ENCODE measurements around the gene GID8.

GID8 gene

GRCh38 chr20:62910217-62910766 is 27.7 kb upstream of the GID8 start:
- peaks cover 23% of the 10 kb centered on the region; the same call in 1 of the 2 replicates for H3K36me3 ChIP-seq (ENCODE audit: low read length)
- H3F3A ChIP-seq (ENCODE audit: insufficient read depth), result no peaks in the 10 kb centered on the region
- no peak overlapping the region for H3K4me2 ChIP-seq (ENCODE audit: low read depth, low read length, poor library complexity, severe bottlenecking)
- H4K20me1 ChIP-seq (ENCODE audit: low read depth, low read length), result peaks cover 22% of the 10 kb centered on the region
- no peak overlapping the region for H3K27ac ChIP-seq (ENCODE audit: low read depth, low read length)
- no peak for TF ChIP-seq EZH2phosphoT487 (conservative IDR thresholded peaks at IDR 0.05; ENCODE audit: low read length)
- no peak for TF ChIP-seq CTCF (IDR thresholded peaks at IDR 0.05; ENCODE audit: insufficient read depth, low read length, poor library complexity, severe bottlenecking)
- no peak overlapping the region for H3K9ac ChIP-seq (ENCODE audit: low read length)
- H3K79me2 ChIP-seq (ENCODE audit: insufficient read depth, low read length), result peaks cover 66% of the 10 kb centered on the region
- H2AFZ ChIP-seq (ENCODE audit: low read depth, low read length, severe bottlenecking), result no peak overlapping the region
- no peaks in the 10 kb centered on the region for H3K9me3 ChIP-seq (ENCODE audit: insufficient read depth, low read length)
- H3K9me2 ChIP-seq (replicated peaks; ENCODE audit: insufficient read depth, low read length), result no peaks in the 10 kb centered on the region
- H3K4me3 ChIP-seq (ENCODE audit: insufficient read depth, low read length, poor library complexity, severe bottlenecking), result no peak overlapping the region
- no peaks in the 10 kb centered on the region for H3K27me3 ChIP-seq (ENCODE audit: low read length)

GRCh38 chr20:62910777-62911497 is 27.0 kb upstream of the GID8 start:
- no peak overlapping the region for H3K27ac ChIP-seq (ENCODE audit: low read depth, low read length)
- H4K20me1 ChIP-seq (ENCODE audit: low read depth, low read length), result peaks cover 29% of the 10 kb centered on the region

GRCh38 chr20:62911701-62912280 is 26.2 kb upstream of the GID8 start:
- no peaks in the 10 kb centered on the region for H3K27me3 ChIP-seq (ENCODE audit: low read length)
- H3K27ac ChIP-seq (ENCODE audit: low read depth, low read length), result no peak overlapping the region
- peaks cover 36% of the 10 kb centered on the region for H4K20me1 ChIP-seq (ENCODE audit: low read depth, low read length)
- no peak overlapping the region for H2AFZ ChIP-seq (ENCODE audit: low read depth, low read length, severe bottlenecking)
- peaks cover 81% of the 10 kb centered on the region for H3K79me2 ChIP-seq (ENCODE audit: insufficient read depth, low read length)
- no peaks in the 10 kb centered on the region for H3F3A ChIP-seq (ENCODE audit: insufficient read depth)
- H3K9ac ChIP-seq (ENCODE audit: low read length), result no peak overlapping the region
- no peaks in the 10 kb centered on the region for H3K9me2 ChIP-seq (replicated peaks; ENCODE audit: insufficient read depth, low read length)
- H3K4me3 ChIP-seq (ENCODE audit: insufficient read depth, low read length, poor library complexity, severe bottlenecking), result no peak overlapping the region
- H3K9me3 ChIP-seq (ENCODE audit: insufficient read depth, low read length), result no peaks in the 10 kb centered on the region
- TF ChIP-seq EZH2phosphoT487 (conservative IDR thresholded peaks at IDR 0.05; ENCODE audit: low read length) (no peak), CTCF (IDR thresholded peaks at IDR 0.05; ENCODE audit: insufficient read depth, low read length, poor library complexity, severe bottlenecking) (no peak)
- peaks cover 22% of the 10 kb centered on the region; the same call in 1 of the 2 replicates for H3K36me3 ChIP-seq (ENCODE audit: low read length)
- no peak overlapping the region for H3K4me2 ChIP-seq (ENCODE audit: low read depth, low read length, poor library complexity, severe bottlenecking)

More at GRCh38 chr20:62910777-62911497, 27.0 kb upstream of the GID8 start:
- H3K36me3 ChIP-seq (ENCODE audit: low read length), result peaks cover 26% of the 10 kb centered on the region; the same call in 1 of the 2 replicates
- peaks cover 72% of the 10 kb centered on the region for H3K79me2 ChIP-seq (ENCODE audit: insufficient read depth, low read length)
- no peaks in the 10 kb centered on the region for H3K9me2 ChIP-seq (replicated peaks; ENCODE audit: insufficient read depth, low read length)
- no peak overlapping the region for H3K4me3 ChIP-seq (ENCODE audit: insufficient read depth, low read length, poor library complexity, severe bottlenecking)
- no peak overlapping the region for H3K9ac ChIP-seq (ENCODE audit: low read length)
- TF ChIP-seq CTCF (IDR thresholded peaks at IDR 0.05; ENCODE audit: insufficient read depth, low read length, poor library complexity, severe bottlenecking) (no peak), EZH2phosphoT487 (conservative IDR thresholded peaks at IDR 0.05; ENCODE audit: low read length) (no peak)
- H3K9me3 ChIP-seq (ENCODE audit: insufficient read depth, low read length), result no peaks in the 10 kb centered on the region
- no peaks in the 10 kb centered on the region for H3F3A ChIP-seq (ENCODE audit: insufficient read depth)
- no peak overlapping the region for H2AFZ ChIP-seq (ENCODE audit: low read depth, low read length, severe bottlenecking)
- no peaks in the 10 kb centered on the region for H3K27me3 ChIP-seq (ENCODE audit: low read length)
- H3K4me2 ChIP-seq (ENCODE audit: low read depth, low read length, poor library complexity, severe bottlenecking), result no peak overlapping the region

Measured in SU-DHL-6 (cell line).